Measurements from ENCODE around the gene ZCCHC24.

DNA sequence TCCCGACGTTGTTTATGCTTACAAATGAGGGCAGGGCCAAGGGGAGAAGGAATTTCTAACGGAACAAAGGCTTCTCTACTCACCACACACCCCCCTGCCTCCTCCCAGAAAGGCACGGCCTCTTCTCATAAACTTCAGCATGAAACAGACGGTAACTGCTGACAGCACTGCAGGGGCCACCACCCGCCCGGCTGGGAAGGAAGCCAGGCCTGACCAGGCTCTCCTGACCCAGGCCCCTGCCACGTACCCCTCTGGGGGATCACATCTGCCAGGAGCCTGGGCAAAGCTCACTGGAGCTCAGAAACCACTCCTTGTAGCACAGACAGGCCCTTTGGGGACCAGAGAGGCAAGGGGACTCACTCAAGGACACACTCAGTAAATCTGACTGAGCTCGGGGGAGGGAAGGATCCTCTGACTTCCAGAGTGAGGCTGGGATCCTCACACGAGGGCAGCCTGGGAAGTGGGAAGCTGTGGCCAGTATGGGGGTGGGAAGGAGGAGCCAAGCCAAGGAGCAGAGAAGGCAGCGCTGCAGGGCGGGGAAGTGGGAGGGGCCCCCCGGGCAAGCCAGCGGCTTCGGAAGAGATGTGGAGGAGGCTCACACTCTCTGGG, 46.1 kb downstream of the ZCCHC24 start:
- TF ChIP-seq, protein P1, sequence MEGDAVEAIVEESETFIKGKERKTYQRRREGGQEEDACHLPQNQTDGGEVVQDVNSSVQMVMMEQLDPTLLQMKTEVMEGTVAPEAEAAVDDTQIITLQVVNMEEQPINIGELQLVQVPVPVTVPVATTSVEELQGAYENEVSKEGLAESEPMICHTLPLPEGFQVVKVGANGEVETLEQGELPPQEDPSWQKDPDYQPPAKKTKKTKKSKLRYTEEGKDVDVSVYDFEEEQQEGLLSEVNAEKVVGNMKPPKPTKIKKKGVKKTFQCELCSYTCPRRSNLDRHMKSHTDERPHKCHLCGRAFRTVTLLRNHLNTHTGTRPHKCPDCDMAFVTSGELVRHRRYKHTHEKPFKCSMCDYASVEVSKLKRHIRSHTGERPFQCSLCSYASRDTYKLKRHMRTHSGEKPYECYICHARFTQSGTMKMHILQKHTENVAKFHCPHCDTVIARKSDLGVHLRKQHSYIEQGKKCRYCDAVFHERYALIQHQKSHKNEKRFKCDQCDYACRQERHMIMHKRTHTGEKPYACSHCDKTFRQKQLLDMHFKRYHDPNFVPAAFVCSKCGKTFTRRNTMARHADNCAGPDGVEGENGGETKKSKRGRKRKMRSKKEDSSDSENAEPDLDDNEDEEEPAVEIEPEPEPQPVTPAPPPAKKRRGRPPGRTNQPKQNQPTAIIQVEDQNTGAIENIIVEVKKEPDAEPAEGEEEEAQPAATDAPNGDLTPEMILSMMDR (IDR thresholded peaks at IDR 0.05; ENCODE audit: low read depth, low read length, poor library complexity, severe bottlenecking), result no peak
- TF ChIP-seq EZH2phosphoT487 (IDR thresholded peaks at IDR 0.05; ENCODE audit: borderline replicate concordance, low read length), result no peak

Measured in DOHH2 (cell line).